ENCODE data around the gene JMY.

The JMY gene

GRCh38 chr5:79235634-79236361, at the start of gene JMY:
JMY (plus strand) TSS chr5:79236131; CDS start chr5:79236651, 520 bp downstream.
- peak; percentile 37 for DNase-seq

- DNase-seq: no peak
Measured at GRCh38 chr5:79186455-79186854, 49.5 kb upstream of the JMY start.

GRCh38 chr5:79189439-79190234, 46.3 kb upstream of the JMY start:
- DNase-seq: no peak

GRCh38 chr5:79190235-79190529, 45.7 kb upstream of the JMY start:
- DNase-seq: no peak

- DNase-seq: no peak
Measured at GRCh38 chr5:79191457-79191856, 44.5 kb upstream of the JMY start.

GRCh38 chr5:79193643-79194042, 42.3 kb upstream of the JMY start:
- no peak for DNase-seq

- no peak for DNase-seq
Measured at GRCh38 chr5:79200573-79201183, 35.3 kb upstream of the JMY start.

GRCh38 chr5:79201206-79201605, 34.7 kb upstream of the JMY start:
- no peak for DNase-seq

- no peak for DNase-seq
Measured at GRCh38 chr5:79202076-79202475, 33.9 kb upstream of the JMY start.

GRCh38 chr5:79205965-79206364, 30.0 kb upstream of the JMY start:
- no peak for DNase-seq

- DNase-seq: no peak
Measured at GRCh38 chr5:79206541-79206940, 29.4 kb upstream of the JMY start.

GRCh38 chr5:79209505-79209904, 26.4 kb upstream of the JMY start:
- DNase-seq: no peak

GRCh38 chr5:79224286-79224984, 11.5 kb upstream of the JMY start:
- DNase-seq: no peak

GRCh38 chr5:79225026-79225425, 10.9 kb upstream of the JMY start:
- DNase-seq: no peak

- DNase-seq: no peak
Measured at GRCh38 chr5:79225441-79225840, 10.5 kb upstream of the JMY start.

- DNase-seq: no peak
Measured at GRCh38 chr5:79227484-79228025, 8.4 kb upstream of the JMY start.

GRCh38 chr5:79229357-79230174, 6.4 kb upstream of the JMY start:
- DNase-seq: no peak

GRCh38 chr5:79235261-79235633, 684 bp upstream of the JMY start:
- DNase-seq: no peak

GRCh38 chr5:79236362-79236969, 535 bp downstream of the JMY start:
- no peak for DNase-seq

- peak; percentile 7 for DNase-seq
Measured at GRCh38 chr5:79236970-79237739, 1.2 kb downstream of the JMY start.

All from NCI-H1417 treated with DMSO at 0.1 percent for 48 hours (cell line).